Measurements from ENCODE around the gene AGAP3.

DNA sequence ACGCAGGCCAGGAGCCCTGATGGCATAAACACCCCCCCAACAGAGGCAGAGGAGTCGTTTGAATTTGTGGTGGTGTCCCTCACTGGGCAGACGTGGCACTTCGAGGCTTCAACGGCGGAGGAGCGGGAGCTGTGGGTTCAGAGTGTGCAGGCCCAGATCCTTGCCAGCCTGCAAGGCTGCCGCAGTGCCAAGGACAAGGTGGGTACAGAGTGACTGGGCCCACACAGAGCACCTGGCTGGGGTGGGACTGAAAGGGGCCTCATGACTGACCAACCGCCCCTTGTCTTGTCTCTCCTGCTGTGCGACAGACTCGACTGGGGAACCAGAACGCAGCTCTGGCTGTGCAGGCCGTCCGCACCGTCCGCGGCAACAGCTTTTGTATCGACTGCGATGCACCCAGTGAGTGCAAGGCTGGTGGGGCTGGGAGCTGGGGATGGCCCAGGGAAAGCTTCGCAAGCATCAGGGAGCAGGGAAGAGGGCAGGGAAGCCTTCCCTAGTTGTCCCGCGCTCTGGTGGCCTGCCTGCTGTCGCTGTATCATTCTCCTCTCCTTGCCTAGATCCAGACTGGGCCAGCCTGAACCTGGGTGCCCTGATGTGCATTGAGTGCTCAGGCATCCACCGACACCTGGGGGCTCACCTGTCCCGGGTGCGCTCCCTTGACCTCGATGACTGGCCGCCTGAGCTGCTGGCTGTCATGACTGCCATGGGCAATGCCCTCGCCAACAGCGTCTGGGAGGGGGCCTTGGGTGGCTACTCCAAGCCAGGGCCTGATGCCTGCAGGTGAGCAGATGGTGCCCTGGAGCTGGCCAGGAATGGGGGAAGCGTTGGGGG is 55.8 kb downstream of the AGAP3 start:
- TF ChIP-seq, protein P1, sequence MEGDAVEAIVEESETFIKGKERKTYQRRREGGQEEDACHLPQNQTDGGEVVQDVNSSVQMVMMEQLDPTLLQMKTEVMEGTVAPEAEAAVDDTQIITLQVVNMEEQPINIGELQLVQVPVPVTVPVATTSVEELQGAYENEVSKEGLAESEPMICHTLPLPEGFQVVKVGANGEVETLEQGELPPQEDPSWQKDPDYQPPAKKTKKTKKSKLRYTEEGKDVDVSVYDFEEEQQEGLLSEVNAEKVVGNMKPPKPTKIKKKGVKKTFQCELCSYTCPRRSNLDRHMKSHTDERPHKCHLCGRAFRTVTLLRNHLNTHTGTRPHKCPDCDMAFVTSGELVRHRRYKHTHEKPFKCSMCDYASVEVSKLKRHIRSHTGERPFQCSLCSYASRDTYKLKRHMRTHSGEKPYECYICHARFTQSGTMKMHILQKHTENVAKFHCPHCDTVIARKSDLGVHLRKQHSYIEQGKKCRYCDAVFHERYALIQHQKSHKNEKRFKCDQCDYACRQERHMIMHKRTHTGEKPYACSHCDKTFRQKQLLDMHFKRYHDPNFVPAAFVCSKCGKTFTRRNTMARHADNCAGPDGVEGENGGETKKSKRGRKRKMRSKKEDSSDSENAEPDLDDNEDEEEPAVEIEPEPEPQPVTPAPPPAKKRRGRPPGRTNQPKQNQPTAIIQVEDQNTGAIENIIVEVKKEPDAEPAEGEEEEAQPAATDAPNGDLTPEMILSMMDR (IDR thresholded peaks at IDR 0.05; ENCODE audit: low read depth, low read length, missing input control): no peak
- TF ChIP-seq, protein P2, sequence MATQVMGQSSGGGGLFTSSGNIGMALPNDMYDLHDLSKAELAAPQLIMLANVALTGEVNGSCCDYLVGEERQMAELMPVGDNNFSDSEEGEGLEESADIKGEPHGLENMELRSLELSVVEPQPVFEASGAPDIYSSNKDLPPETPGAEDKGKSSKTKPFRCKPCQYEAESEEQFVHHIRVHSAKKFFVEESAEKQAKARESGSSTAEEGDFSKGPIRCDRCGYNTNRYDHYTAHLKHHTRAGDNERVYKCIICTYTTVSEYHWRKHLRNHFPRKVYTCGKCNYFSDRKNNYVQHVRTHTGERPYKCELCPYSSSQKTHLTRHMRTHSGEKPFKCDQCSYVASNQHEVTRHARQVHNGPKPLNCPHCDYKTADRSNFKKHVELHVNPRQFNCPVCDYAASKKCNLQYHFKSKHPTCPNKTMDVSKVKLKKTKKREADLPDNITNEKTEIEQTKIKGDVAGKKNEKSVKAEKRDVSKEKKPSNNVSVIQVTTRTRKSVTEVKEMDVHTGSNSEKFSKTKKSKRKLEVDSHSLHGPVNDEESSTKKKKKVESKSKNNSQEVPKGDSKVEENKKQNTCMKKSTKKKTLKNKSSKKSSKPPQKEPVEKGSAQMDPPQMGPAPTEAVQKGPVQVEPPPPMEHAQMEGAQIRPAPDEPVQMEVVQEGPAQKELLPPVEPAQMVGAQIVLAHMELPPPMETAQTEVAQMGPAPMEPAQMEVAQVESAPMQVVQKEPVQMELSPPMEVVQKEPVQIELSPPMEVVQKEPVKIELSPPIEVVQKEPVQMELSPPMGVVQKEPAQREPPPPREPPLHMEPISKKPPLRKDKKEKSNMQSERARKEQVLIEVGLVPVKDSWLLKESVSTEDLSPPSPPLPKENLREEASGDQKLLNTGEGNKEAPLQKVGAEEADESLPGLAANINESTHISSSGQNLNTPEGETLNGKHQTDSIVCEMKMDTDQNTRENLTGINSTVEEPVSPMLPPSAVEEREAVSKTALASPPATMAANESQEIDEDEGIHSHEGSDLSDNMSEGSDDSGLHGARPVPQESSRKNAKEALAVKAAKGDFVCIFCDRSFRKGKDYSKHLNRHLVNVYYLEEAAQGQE (IDR thresholded peaks at IDR 0.05): no peak
- no peak for TF ChIP-seq HNF4G (IDR thresholded peaks at IDR 0.05)
- TF ChIP-seq, protein P3, sequence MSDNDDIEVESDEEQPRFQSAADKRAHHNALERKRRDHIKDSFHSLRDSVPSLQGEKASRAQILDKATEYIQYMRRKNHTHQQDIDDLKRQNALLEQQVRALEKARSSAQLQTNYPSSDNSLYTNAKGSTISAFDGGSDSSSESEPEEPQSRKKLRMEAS (IDR thresholded peaks at IDR 0.05): no peak
- TF ChIP-seq TAF1 (conservative IDR thresholded peaks at IDR 0.05): no peak
- TF ChIP-seq RAD21 (IDR thresholded peaks at IDR 0.05): no peak
- TF ChIP-seq GABPA (IDR thresholded peaks at IDR 0.05 in 1 of 2, conservative IDR thresholded peaks at IDR 0.05 in 1 of 2): no peak
